WI38 (cell line): ENCODE results near the gene PILRB.

Source experiments
- H3K4me3 ChIP-seq: 2 replicates; pipeline ENCODE4 v1.5.1; 2011; ENCODE audit warnings: low read depth, mild to moderate bottlenecking, control low read depth, low read length
- CTCF ChIP-seq: IDR thresholded peaks from 2 replicates; pipeline ENCODE4 v1.5.1; 2012; ENCODE audit warnings: low read depth, mild to moderate bottlenecking, control low read depth, low read length

PILRB gene

DNA sequence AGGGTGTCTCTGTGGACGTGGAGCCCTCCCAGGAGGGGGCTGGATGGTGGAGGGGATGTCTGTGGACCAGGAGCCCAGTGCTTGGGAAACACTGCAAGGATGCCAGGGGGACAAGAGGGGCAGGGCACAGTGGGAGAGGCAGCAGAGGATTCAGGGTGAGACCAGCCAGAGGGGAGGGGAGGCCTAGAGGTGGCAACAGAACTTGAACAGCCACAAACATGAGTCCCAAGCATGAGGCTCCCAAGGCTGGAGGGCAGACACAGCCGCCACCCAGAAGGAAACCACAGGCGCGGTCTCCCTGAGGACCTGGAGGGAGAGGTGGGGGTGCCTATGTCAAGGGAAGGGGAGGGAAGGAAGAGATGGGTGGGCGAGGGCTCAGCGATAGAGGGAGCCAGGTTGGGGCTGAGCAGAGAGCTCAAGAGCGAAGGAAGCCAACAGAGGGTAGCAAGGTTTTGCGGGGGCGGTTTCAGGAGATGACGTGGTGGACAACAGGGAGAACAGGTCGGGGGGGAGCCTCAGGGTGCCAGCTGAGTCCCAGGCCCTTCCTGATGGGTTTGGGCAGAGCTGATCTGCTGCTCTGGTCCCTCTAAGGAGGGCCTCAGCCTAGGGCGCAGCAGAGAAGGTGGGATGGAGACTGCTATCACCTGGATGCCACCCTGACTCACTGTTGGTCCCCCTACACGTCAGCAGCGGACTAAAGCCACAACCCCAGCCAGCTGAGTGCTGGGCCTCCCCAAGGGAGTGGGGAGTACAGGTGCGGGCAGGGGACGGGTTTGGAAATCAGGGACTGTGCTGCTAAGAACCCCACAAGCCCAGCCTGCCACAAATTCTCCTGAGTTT, 8.7 kb downstream of the PILRB start:
- no peak overlapping the region for H3K4me3 ChIP-seq
- TF ChIP-seq CTCF, result no peak

- no peak for TF ChIP-seq CTCF
- no peak overlapping the region for H3K4me3 ChIP-seq
Observed at GRCh38 chr7:100367251-100367620, 9.3 kb downstream of the PILRB start.

- no peak overlapping the region for H3K4me3 ChIP-seq
- no peak for TF ChIP-seq CTCF
Observed at GRCh38 chr7:100367676-100368613, 10.0 kb downstream of the PILRB start.

- no peak overlapping the region for H3K4me3 ChIP-seq
- no peak for TF ChIP-seq CTCF
Observed at GRCh38 chr7:100369105-100369504, 11.2 kb downstream of the PILRB start.

- no peak for TF ChIP-seq CTCF
- no peak overlapping the region for H3K4me3 ChIP-seq
Observed at GRCh38 chr7:100370303-100370702, 12.4 kb downstream of the PILRB start.

GRCh38 chr7:100370746-100371145, 12.8 kb downstream of the PILRB start:
- H3K4me3 ChIP-seq, result no peak overlapping the region
- no peak for TF ChIP-seq CTCF

- no peak for TF ChIP-seq CTCF
- H3K4me3 ChIP-seq, result no peak overlapping the region
Observed at GRCh38 chr7:100371561-100372171, 13.7 kb downstream of the PILRB start.
